PC-3 (cell line): ENCODE data around the gene ARHGAP4.

Experiments used
- EZH2 ChIP-seq: fragments of 300-600 bp; sonication (generic); IDR thresholded peaks from one replicate; pipeline ENCODE4 v1.6.1; 2017; ENCODE audit warnings: antibody characterized with exemption, mild to moderate bottlenecking, low read length; ENCODE audit not compliant: unreplicated experiment
- TF ChIP-seq, protein P1 (sequence below): fragments of 300-600 bp; sonication (generic); conservative IDR thresholded peaks from 2 replicates; pipeline ENCODE4 v1.5.1; 2017; ENCODE audit warnings: antibody characterized with exemption, low read depth, mild to moderate bottlenecking, low read length

- TF ChIP-seq, protein P1, sequence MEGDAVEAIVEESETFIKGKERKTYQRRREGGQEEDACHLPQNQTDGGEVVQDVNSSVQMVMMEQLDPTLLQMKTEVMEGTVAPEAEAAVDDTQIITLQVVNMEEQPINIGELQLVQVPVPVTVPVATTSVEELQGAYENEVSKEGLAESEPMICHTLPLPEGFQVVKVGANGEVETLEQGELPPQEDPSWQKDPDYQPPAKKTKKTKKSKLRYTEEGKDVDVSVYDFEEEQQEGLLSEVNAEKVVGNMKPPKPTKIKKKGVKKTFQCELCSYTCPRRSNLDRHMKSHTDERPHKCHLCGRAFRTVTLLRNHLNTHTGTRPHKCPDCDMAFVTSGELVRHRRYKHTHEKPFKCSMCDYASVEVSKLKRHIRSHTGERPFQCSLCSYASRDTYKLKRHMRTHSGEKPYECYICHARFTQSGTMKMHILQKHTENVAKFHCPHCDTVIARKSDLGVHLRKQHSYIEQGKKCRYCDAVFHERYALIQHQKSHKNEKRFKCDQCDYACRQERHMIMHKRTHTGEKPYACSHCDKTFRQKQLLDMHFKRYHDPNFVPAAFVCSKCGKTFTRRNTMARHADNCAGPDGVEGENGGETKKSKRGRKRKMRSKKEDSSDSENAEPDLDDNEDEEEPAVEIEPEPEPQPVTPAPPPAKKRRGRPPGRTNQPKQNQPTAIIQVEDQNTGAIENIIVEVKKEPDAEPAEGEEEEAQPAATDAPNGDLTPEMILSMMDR: no peak
- TF ChIP-seq EZH2: no peak
These were observed 5.1 kb upstream of the ARHGAP4 start for GRCh38 chrX:153931151-153931550.
